PC-3 (cell line): Measurements from ENCODE around the gene MPHOSPH8. TPM values are rescaled to one million over a fixed set of nuclear protein-coding genes. Genes with fewer than 3 reads are reported as not detected.

Experiments used
- ATAC-seq: fragments of 200-7000 bp; cut with Tn5 transposase; 2 replicates; pipeline ENCODE4 v1.9.1; 2020; ENCODE audit warnings: mild to moderate bottlenecking, moderate library complexity
- BruUV-seq: library from RNA; stranded (reverse); fragments of 400-500 nt; replicated peaks from 2 replicates; lab custom pipeline; 2021; lab: Mats Ljungman, UMichigan
- CTCF ChIA-PET: fragments of 300-600 bp; sonication (Branson Sonifier 250); formaldehyde crosslinking; loops from one replicate; lab custom pipeline; 2022; ENCODE audit warnings: antibody characterized with exemption; lab: Charles Lee
- POLR2A ChIA-PET: fragments of 300-600 bp; sonication (Branson Sonifier 250); formaldehyde crosslinking; loops from one replicate; lab custom pipeline; 2022; ENCODE audit warnings: antibody characterized with exemption; ENCODE audit not compliant: unreplicated experiment; lab: Charles Lee
- DNase-seq: peaks from one replicate; pipeline ENCODE4 v3.0.0-alpha.2; 2015
- H2AFZ ChIP-seq: fragments of 300-600 bp; sonication (generic); 2 replicates; pipeline ENCODE4 v1.6.0; 2016; ENCODE audit warnings: antibody characterized with exemption, low read length
- H3F3A ChIP-seq: fragments of 300-600 bp; sonication (generic); one replicate; pipeline ENCODE4 v1.6.0; 2017; ENCODE audit warnings: antibody characterized with exemption, low read length, control low read depth, mild to moderate bottlenecking; ENCODE audit not compliant: unreplicated experiment
- H3K27ac ChIP-seq: fragments of 300-600 bp; sonication (generic); 2 replicates; pipeline ENCODE4 v1.5.1; 2016; ENCODE audit warnings: mild to moderate bottlenecking, low read length
- H3K27me3 ChIP-seq: fragments of 300-600 bp; sonication (generic); 2 replicates; pipeline ENCODE4 v1.6.1; 2016; ENCODE audit warnings: low read length, mixed read lengths
- H3K36me3 ChIP-seq: fragments of 300-600 bp; sonication (generic); 2 replicates; pipeline ENCODE4 v1.6.1; 2016; ENCODE audit warnings: low read depth, mixed run types, low read length, mixed read lengths
- H3K4me1 ChIP-seq: fragments of 300-600 bp; sonication (generic); 2 replicates; pipeline ENCODE4 v1.5.1; 2016; ENCODE audit warnings: low read length; ENCODE audit not compliant: insufficient read depth
- H3K4me2 ChIP-seq: fragments of 300-600 bp; sonication (generic); 2 replicates; pipeline ENCODE4 v1.6.0; 2016; ENCODE audit warnings: low read length
- H3K4me3 ChIP-seq: fragments of 300-600 bp; sonication (generic); 2 replicates; pipeline ENCODE4 v1.5.1; 2016; ENCODE audit warnings: mild to moderate bottlenecking, low read length, mixed read lengths
- H3K79me2 ChIP-seq: fragments of 300-600 bp; sonication (generic); 2 replicates; pipeline ENCODE4 v1.6.1; 2017; ENCODE audit warnings: low read length, mixed read lengths
- H3K9ac ChIP-seq: fragments of 300-600 bp; sonication (generic); 2 replicates; pipeline ENCODE4 v1.6.0; 2016; ENCODE audit warnings: mild to moderate bottlenecking, low read length
- H3K9me2 ChIP-seq: fragments of 300-600 bp; sonication (generic); replicated peaks from 2 replicates; pipeline ENCODE4 v1.6.1; 2016; ENCODE audit warnings: mixed run types, low read length, mixed read lengths
- H3K9me3 ChIP-seq: fragments of 300-600 bp; sonication (generic); 2 replicates; pipeline ENCODE4 v1.6.1; 2016; ENCODE audit warnings: low read length, mixed read lengths
- H4K20me1 ChIP-seq: fragments of 300-600 bp; sonication (generic); 2 replicates; pipeline ENCODE4 v1.6.1; 2016; ENCODE audit warnings: low read length, mixed read lengths
- EZH2 ChIP-seq: fragments of 300-600 bp; sonication (generic); IDR thresholded peaks from one replicate; pipeline ENCODE4 v1.6.1; 2017; ENCODE audit warnings: antibody characterized with exemption, mild to moderate bottlenecking, low read length; ENCODE audit not compliant: unreplicated experiment
- EZH2phosphoT487 ChIP-seq: fragments of 300-600 bp; sonication (generic); IDR thresholded peaks from 2 replicates; pipeline ENCODE4 v1.6.1; 2018; ENCODE audit warnings: mild to moderate bottlenecking, antibody characterized with exemption, low read length, borderline replicate concordance
- intact Hi-C: fragments of 100-400 bp; cut with micrococcal nuclease; formaldehyde crosslinking; loops from 2 replicates; pipeline ENCODE4 v1.9.0; 2023
- total RNA-seq: library from RNA; depleted of rRNA; stranded (reverse); fragments of >200 nt; gene quantifications from 2 replicates; pipeline ENCODE4 v1.2.3, GENCODE V29; 2014
- TF ChIP-seq, protein P1 (sequence below): fragments of 300-600 bp; sonication (generic); conservative IDR thresholded peaks from 2 replicates; pipeline ENCODE4 v1.5.1; 2017; ENCODE audit warnings: antibody characterized with exemption, low read depth, mild to moderate bottlenecking, low read length

MPHOSPH8 gene
- total RNA-seq, 1 experiment from 2014 or later = 13.3 TPM

DNA sequence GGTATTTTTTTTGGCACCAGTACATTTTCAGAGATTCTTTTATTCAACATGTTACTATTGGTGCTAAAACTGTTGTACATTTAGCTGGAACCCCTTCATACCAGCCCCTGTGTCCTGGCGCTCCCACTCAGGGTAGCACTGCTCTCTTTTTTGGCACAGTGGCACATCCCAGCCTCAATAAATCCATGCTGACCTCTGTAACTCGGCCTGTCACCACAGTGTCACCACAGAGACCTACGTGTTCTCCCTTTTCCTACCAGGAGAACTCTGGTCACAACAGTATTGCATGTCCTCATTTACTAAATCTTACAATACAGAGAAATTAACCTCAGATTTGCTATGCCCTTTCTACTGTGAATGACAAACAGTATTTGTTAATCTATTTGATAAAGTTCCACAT lies 10.2 kb downstream of the MPHOSPH8 start:
- no peak overlapping the region for H3K4me2 ChIP-seq
- DNase-seq (no peak), ATAC-seq (no peak)
- H3K9ac ChIP-seq = no peak overlapping the region
- no peaks in the 10 kb centered on the region for H3K9me3 ChIP-seq
- H2AFZ ChIP-seq = no peak overlapping the region
- H3K36me3 ChIP-seq = peaks cover 26% of the 10 kb centered on the region
- no peak overlapping the region for H3K4me3 ChIP-seq
- BruUV-seq = no TSS peak
- peaks cover 20% of the 10 kb centered on the region for H3K79me2 ChIP-seq
- CTCF ChIA-PET = no interaction called here
- TF ChIP-seq EZH2 = no peak
- POLR2A ChIA-PET = no interaction called here
- H3K4me1 ChIP-seq = no peaks in the 10 kb centered on the region
- H3K9me2 ChIP-seq = no peaks in the 10 kb centered on the region
- no peak overlapping the region for H3K27ac ChIP-seq
- no peaks in the 10 kb centered on the region for H3F3A ChIP-seq
- intact Hi-C loops = no loop called here
- H3K27me3 ChIP-seq = no peaks in the 10 kb centered on the region
- no peaks in the 10 kb centered on the region for H4K20me1 ChIP-seq

GRCh38 chr13:19645000-19645399 lies 11.5 kb downstream of the MPHOSPH8 start:
- Histone ChIP-seq H3K9me3 (no peaks in the 10 kb centered on the region), H4K20me1 (no peaks in the 10 kb centered on the region), H3K4me2 (no peak overlapping the region), H3K9ac (no peak overlapping the region), H3K9me2 (no peaks in the 10 kb centered on the region), H3K4me3 (no peak overlapping the region), H3K4me1 (no peaks in the 10 kb centered on the region), H3K27me3 (no peaks in the 10 kb centered on the region), H2AFZ (no peak overlapping the region), H3F3A (no peaks in the 10 kb centered on the region), H3K27ac (no peak overlapping the region), H3K79me2 (peaks cover 7% of the 10 kb centered on the region), H3K36me3 (peaks cover 36% of the 10 kb centered on the region)
- ATAC-seq = no peak
- CTCF ChIA-PET = no interaction called here
- DNase-seq = no peak
- no peak for TF ChIP-seq EZH2
- TF ChIP-seq, protein P1, sequence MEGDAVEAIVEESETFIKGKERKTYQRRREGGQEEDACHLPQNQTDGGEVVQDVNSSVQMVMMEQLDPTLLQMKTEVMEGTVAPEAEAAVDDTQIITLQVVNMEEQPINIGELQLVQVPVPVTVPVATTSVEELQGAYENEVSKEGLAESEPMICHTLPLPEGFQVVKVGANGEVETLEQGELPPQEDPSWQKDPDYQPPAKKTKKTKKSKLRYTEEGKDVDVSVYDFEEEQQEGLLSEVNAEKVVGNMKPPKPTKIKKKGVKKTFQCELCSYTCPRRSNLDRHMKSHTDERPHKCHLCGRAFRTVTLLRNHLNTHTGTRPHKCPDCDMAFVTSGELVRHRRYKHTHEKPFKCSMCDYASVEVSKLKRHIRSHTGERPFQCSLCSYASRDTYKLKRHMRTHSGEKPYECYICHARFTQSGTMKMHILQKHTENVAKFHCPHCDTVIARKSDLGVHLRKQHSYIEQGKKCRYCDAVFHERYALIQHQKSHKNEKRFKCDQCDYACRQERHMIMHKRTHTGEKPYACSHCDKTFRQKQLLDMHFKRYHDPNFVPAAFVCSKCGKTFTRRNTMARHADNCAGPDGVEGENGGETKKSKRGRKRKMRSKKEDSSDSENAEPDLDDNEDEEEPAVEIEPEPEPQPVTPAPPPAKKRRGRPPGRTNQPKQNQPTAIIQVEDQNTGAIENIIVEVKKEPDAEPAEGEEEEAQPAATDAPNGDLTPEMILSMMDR = no peak
- TF ChIP-seq EZH2phosphoT487 = no peak
- POLR2A ChIA-PET = no interaction called here
- intact Hi-C loops = no loop called here
- no TSS peak for BruUV-seq

GRCh38 chr13:19646063-19646462 lies 12.6 kb downstream of the MPHOSPH8 start:
- ATAC-seq (no peak), DNase-seq (no peak)
- Histone ChIP-seq H3K9ac (no peak overlapping the region), H3K36me3 (peaks cover 45% of the 10 kb centered on the region), H3K4me3 (no peak overlapping the region), H3K9me2 (no peaks in the 10 kb centered on the region), H2AFZ (no peak overlapping the region), H3K4me1 (no peaks in the 10 kb centered on the region), H3K9me3 (no peaks in the 10 kb centered on the region), H4K20me1 (no peaks in the 10 kb centered on the region), H3K27ac (no peak overlapping the region), H3K27me3 (no peaks in the 10 kb centered on the region), H3K79me2 (no peaks in the 10 kb centered on the region), H3K4me2 (no peak overlapping the region), H3F3A (no peaks in the 10 kb centered on the region)
- intact Hi-C loops = no loop called here
- TF ChIP-seq, protein P1 = no peak
- TF ChIP-seq EZH2 (no peak), EZH2phosphoT487 (no peak)
- BruUV-seq = no TSS peak
- CTCF ChIA-PET = no interaction called here
- POLR2A ChIA-PET = no interaction called here
